K562 (cell line): ENCODE data around the gene FASTK. TPM values are rescaled to one million over a fixed set of nuclear protein-coding genes. Genes with fewer than 3 reads are reported as not detected.
"Not testable (repeated sequence)": the region's sequence is repeated elsewhere in the genome, so short reads cannot be mapped to it uniquely, and the experiment has no call there.

Experiments used
- ARNT ChIP-seq, 2 experiments: fragments of 450-650 bp; IDR thresholded peaks; 2 replicates each; pipeline ENCODE4 v1.6.1; 2016; ENCODE audit warnings: mild to moderate bottlenecking in 1 of 2
- CREB1 ChIP-seq, 2 experiments: sonication (generic) in 1 of 2; formaldehyde crosslinking in 1 of 2; IDR thresholded peaks; 2 replicates each; pipeline versions ENCODE4 v1.6.1 to v1.8.0; 2012 to 2022; ENCODE audit warnings: inconsistent platforms in 1 of 2, mild to moderate bottlenecking in 1 of 2, missing genetic modification reagents in 1 of 2, moderate library complexity in 1 of 2
- GTF2A2 ChIP-seq: IDR thresholded peaks from 2 replicates; pipeline ENCODE4 v1.6.1; 2016; ENCODE audit warnings: mild to moderate bottlenecking, missing genetic modification characterization, missing compliant biosample characterization
- LCOR ChIP-seq: sonication (generic); formaldehyde crosslinking; IDR thresholded peaks from 2 replicates; pipeline ENCODE4 v1.8.0; 2022; ENCODE audit warnings: mild to moderate bottlenecking, missing genetic modification reagents
- MAZ ChIP-seq, 2 experiments: fragments of 450-650 bp in 1 of 2; sonication (generic) in 1 of 2; formaldehyde crosslinking; IDR thresholded peaks in 1 of 2; conservative IDR thresholded peaks in 1 of 2; 2 replicates each; pipeline versions ENCODE4 v1.4.0 to v1.5.0; 2020; ENCODE audit warnings: mild to moderate bottlenecking in 1 of 2, missing genetic modification reagents in 1 of 2
- NCOR1 ChIP-seq: fragments of 450-650 bp; IDR thresholded peaks from 2 replicates; pipeline ENCODE4 v1.6.1; 2016; ENCODE audit warnings: mild to moderate bottlenecking, moderate library complexity
- RCOR1 ChIP-seq, 2 experiments: IDR thresholded peaks; 2 replicates each; pipeline ENCODE4 v1.6.1; 2012; ENCODE audit warnings: low read depth in 2 of 2, low read length in 2 of 2, borderline replicate concordance in 1 of 2, improper control_type of control experiment in 1 of 2
- TCF3 ChIP-seq: sonication (generic); formaldehyde crosslinking; IDR thresholded peaks from 2 replicates; pipeline ENCODE4 v1.4.0; 2020; ENCODE audit warnings: mild to moderate bottlenecking, missing genetic modification reagents
- TCFL5 ChIP-seq: fragments of 250-450 bp; sonication (Bioruptor Pico); conservative IDR thresholded peaks from 2 replicates; pipeline ENCODE4 v1.6.1; 2021; ENCODE audit warnings: mild to moderate bottlenecking, moderate library complexity, matching md5 sums
- TOE1 ChIP-seq, 2 experiments: fragments of 450-650 bp in 1 of 2; sonication (generic) in 1 of 2; formaldehyde crosslinking in 1 of 2; IDR thresholded peaks; 2 replicates each; pipeline versions ENCODE4 v1.7.1 to v1.8.0; 2016 to 2022; ENCODE audit warnings: borderline replicate concordance in 2 of 2, mild to moderate bottlenecking in 2 of 2, antibody characterized with exemption in 1 of 2, inconsistent platforms in 1 of 2, low read depth in 1 of 2, missing genetic modification reagents in 1 of 2, moderate library complexity in 1 of 2
- ZKSCAN8 ChIP-seq: fragments of 200-800 bp; sonication (Bioruptor generic); IDR thresholded peaks from 2 replicates; pipeline ENCODE4 v1.6.1; 2016; ENCODE audit warnings: missing genetic modification characterization, missing compliant biosample characterization
- polyA plus RNA-seq, 8 experiments: library from polyadenylated mRNA; depleted of rRNA in 4 of 8; stranded (reverse) in 5 of 8; unstranded in 3 of 8; fragments of >200 nt; fragmentation: Nextera tagmentation in 2 of 8; fragmentation: Illumina TruSeq in 1 of 8; extraction: Ambion mirVana in 2 of 8; extraction: Trizol in 1 of 8; gene quantifications; 2 replicates each; pipeline versions ENCODE4 v1.2.1 to v1.2.3, GENCODE V29; 2011 to 2014; ENCODE audit warnings: inconsistent platforms in 1 of 8, missing spikeins in 1 of 8
- total RNA-seq, 7 experiments: library from RNA; depleted of rRNA in 6 of 7; stranded (reverse); fragments of >200 nt in 6 of 7; fragmentation: Illumina TruSeq in 2 of 7; extraction: Trizol in 2 of 7; gene quantifications; 2 replicates each; pipeline versions ENCODE4 v1.2.1 to v1.2.3, GENCODE V29; 2011 to 2021; ENCODE audit warnings: low replicate concordance in 1 of 7
- TF ChIP-seq, protein P1 (sequence below): fragments of 250-450 bp; sonication (Bioruptor Pico); IDR thresholded peaks from 2 replicates; pipeline ENCODE4 v1.8.0; 2021; ENCODE audit warnings: mild to moderate bottlenecking, moderate library complexity
- TF ChIP-seq, protein P2 (sequence below): fragments of 450-650 bp; conservative IDR thresholded peaks from 2 replicates; pipeline ENCODE4 v1.6.1; 2016; ENCODE audit warnings: missing genetic modification characterization, low read depth, mild to moderate bottlenecking, control low read depth, missing compliant biosample characterization
- TF ChIP-seq, protein P3 (sequence below): fragments of 450-650 bp; IDR thresholded peaks from 2 replicates; pipeline ENCODE4 v1.6.1; 2018; ENCODE audit not compliant: partially characterized antibody

FASTK gene
- total and polyA plus RNA-seq, 9 of the 15 experiments (the other 6 are each of a cell fraction or from before 2014, with no cell fraction given) = 0.51 to 150 (median 48.2) TPM

DNA sequence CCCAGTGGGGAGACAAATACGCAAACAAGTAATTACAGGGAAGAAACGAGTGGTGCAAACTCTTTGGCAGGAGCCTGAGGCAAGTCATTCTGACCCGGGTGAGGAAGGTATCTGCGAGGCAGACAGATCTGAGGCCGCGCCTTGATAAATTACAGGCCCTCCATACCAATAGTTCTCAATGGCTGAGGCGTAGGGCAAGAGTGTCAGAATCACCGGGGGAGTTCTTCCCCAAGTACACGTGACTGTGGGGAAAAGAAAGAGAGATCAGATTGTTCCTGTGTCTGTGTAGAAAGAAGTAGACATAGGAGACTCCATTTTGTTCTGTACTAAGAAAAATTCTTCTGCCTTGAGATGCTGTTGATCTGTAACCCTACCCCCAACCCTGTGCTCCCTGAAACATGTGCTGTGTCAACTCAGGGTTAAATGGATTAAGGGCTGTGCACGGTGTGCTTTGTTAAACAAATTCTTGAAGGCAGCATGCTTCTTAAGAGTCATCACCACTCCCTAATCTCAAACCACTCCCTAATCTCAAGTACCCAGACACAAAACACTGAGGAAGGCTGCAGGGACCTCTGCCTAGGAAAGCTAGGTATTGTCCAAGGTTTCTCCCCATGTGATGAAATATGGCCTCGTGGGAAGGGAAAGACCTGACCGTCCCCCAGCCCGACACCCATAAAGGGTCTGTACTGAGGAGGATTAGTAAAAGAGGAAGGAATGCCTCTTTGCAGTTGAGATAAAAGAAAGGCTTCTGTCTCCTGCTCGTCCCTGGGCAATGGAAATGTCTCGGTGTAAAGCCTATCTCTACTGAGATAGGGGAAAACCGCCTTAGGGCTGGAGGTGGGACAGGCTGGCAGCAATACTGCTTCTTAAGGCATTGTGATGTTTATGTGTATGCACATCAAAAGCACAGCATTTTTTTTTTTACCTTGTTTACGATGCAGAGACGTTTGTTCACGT, 53.6 kb downstream of the FASTK start (continued):
- TF ChIP-seq TCFL5 = peak; percentile 89
- TF ChIP-seq ZKSCAN8 (CRISPR knock-in tag) = peak; percentile 88
- TF ChIP-seq MAZ (CRISPR knock-in tag; conservative IDR thresholded peaks at IDR 0.05 in 1 of 2, IDR thresholded peaks at IDR 0.05 in 1 of 2) = peak in 1 of 2 experiments; percentile 80; a peak in 2 of 4 replicates
- TF ChIP-seq, protein P1, sequence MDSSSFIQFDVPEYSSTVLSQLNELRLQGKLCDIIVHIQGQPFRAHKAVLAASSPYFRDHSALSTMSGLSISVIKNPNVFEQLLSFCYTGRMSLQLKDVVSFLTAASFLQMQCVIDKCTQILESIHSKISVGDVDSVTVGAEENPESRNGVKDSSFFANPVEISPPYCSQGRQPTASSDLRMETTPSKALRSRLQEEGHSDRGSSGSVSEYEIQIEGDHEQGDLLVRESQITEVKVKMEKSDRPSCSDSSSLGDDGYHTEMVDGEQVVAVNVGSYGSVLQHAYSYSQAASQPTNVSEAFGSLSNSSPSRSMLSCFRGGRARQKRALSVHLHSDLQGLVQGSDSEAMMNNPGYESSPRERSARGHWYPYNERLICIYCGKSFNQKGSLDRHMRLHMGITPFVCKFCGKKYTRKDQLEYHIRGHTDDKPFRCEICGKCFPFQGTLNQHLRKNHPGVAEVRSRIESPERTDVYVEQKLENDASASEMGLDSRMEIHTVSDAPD (CRISPR knock-in tag) = peak; percentile 84
- TF ChIP-seq, protein P2, sequence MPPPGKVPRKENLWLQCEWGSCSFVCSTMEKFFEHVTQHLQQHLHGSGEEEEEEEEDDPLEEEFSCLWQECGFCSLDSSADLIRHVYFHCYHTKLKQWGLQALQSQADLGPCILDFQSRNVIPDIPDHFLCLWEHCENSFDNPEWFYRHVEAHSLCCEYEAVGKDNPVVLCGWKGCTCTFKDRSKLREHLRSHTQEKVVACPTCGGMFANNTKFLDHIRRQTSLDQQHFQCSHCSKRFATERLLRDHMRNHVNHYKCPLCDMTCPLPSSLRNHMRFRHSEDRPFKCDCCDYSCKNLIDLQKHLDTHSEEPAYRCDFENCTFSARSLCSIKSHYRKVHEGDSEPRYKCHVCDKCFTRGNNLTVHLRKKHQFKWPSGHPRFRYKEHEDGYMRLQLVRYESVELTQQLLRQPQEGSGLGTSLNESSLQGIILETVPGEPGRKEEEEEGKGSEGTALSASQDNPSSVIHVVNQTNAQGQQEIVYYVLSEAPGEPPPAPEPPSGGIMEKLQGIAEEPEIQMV (tag) = peak; percentile 88
- TF ChIP-seq TOE1 (IDR thresholded peaks at IDR 0.05; ENCODE audit: borderline replicate concordance) = peak; percentile 68; the same call in 1 of the 2 replicates
- TF ChIP-seq TOE1 (CRISPR knock-in tag; IDR thresholded peaks at IDR 0.05; ENCODE audit: borderline replicate concordance, low read depth); CREB1 (CRISPR knock-in tag; IDR thresholded peaks at IDR 0.05): not testable (repeated sequence)
- peak; percentile 93 for TF ChIP-seq GTF2A2
- TF ChIP-seq LCOR (CRISPR knock-in tag) = peak; percentile 55; the same call in 1 of the 2 replicates
- TF ChIP-seq RCOR1 (IDR thresholded peaks at IDR 0.05; ENCODE audit: borderline replicate concordance in 1 of 2, low read depth in 2 of 2, low read length in 2 of 2) = peak; percentile 19 to 61; a peak in 3 of 4 replicates
- peak in 1 of 2 experiments; percentile 12; a peak in 2 of 4 replicates for TF ChIP-seq ARNT (IDR thresholded peaks at IDR 0.05)
- TF ChIP-seq, protein P3, sequence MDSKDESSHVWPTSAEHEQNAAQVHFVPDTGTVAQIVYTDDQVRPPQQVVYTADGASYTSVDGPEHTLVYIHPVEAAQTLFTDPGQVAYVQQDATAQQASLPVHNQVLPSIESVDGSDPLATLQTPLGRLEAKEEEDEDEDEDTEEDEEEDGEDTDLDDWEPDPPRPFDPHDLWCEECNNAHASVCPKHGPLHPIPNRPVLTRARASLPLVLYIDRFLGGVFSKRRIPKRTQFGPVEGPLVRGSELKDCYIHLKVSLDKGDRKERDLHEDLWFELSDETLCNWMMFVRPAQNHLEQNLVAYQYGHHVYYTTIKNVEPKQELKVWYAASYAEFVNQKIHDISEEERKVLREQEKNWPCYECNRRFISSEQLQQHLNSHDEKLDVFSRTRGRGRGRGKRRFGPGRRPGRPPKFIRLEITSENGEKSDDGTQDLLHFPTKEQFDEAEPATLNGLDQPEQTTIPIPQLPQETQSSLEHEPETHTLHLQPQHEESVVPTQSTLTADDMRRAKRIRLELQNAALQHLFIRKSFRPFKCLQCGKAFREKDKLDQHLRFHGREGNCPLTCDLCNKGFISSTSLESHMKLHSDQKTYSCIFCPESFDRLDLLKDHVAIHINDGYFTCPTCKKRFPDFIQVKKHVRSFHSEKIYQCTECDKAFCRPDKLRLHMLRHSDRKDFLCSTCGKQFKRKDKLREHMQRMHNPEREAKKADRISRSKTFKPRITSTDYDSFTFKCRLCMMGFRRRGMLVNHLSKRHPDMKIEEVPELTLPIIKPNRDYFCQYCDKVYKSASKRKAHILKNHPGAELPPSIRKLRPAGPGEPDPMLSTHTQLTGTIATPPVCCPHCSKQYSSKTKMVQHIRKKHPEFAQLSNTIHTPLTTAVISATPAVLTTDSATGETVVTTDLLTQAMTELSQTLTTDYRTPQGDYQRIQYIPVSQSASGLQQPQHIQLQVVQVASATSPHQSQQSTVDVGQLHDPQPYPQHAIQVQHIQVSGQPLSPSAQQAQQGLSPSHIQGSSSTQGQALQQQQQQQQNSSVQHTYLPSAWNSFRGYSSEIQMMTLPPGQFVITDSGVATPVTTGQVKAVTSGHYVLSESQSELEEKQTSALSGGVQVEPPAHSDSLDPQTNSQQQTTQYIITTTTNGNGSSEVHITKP = peak; percentile 84
- peak; percentile 92 for TF ChIP-seq TCF3 (CRISPR knock-in tag)
- TF ChIP-seq NCOR1 = peak; percentile 84
- TF ChIP-seq CREB1 (IDR thresholded peaks at IDR 0.05) = peak; percentile 22; the same call in 1 of the 2 replicates
